ENCODE results near the gene NFE2L2. TPM values are rescaled to one million over a fixed set of nuclear protein-coding genes. Genes with fewer than 3 reads are reported as not detected.

Gene NFE2L2
- total and polyA plus RNA-seq, 2 experiments from 2014 or later, result 35.0 to 39.1 TPM

GRCh38 chr2:177232098-177232704 is 32.3 kb downstream of the NFE2L2 start:
- no peak for TF ChIP-seq REST (IDR thresholded peaks at IDR 0.05; ENCODE audit: unreplicated experiment)
- TF ChIP-seq CREB1 (CRISPR knock-in tag; IDR thresholded peaks at IDR 0.05; ENCODE audit: low read depth), result no peak
- no peak for TF ChIP-seq EZH2phosphoT487 (IDR thresholded peaks at IDR 0.05; ENCODE audit: unreplicated experiment)
- no peak for TF ChIP-seq JUNB (IDR thresholded peaks at IDR 0.05; ENCODE audit: unreplicated experiment)
- TF ChIP-seq CTCF (conservative IDR thresholded peaks at IDR 0.05; ENCODE audit: low read depth in 2 of 2), result no peak
- no peak for TF ChIP-seq EZH2 (IDR thresholded peaks at IDR 0.05; ENCODE audit: low read depth, unreplicated experiment)
- TF ChIP-seq STAT1 (IDR thresholded peaks at IDR 0.05; ENCODE audit: unreplicated experiment), result no peak
- no peak for TF ChIP-seq ETS1 (IDR thresholded peaks at IDR 0.05)
- no peak for TF ChIP-seq NANOG (IDR thresholded peaks at IDR 0.05; ENCODE audit: borderline replicate concordance)
- no peak overlapping the region for H3K27ac Mint-ChIP-seq
- peaks cover 22% of the 10 kb centered on the region; the same call in 1 of the 2 replicates for H4K20me1 ChIP-seq (replicated peaks; ENCODE audit: insufficient read depth)
- no peak overlapping the region for H3K27ac ChIP-seq (ENCODE audit: low read depth)
- H3K4me2 ChIP-seq, result no peak overlapping the region
- H3K27me3 ChIP-seq (ENCODE audit: insufficient read depth), result no peaks in the 10 kb centered on the region
- H3K36me3 Mint-ChIP-seq (ENCODE audit: low read depth), result peaks cover 39% of the 10 kb centered on the region
- DNase-seq (ENCODE audit: low spot score) (no peak), ATAC-seq (no peak)
- no peak overlapping the region for H3K4me3 Mint-ChIP-seq
- H3K9me3 Mint-ChIP-seq, result no peaks in the 10 kb centered on the region; the same call in 2 of the 3 replicates
- no peaks in the 10 kb centered on the region for H3K4me1 ChIP-seq (ENCODE audit: insufficient read depth)
- H3K4me1 Mint-ChIP-seq, result peaks cover 3% of the 10 kb centered on the region; the same call in 1 of the 3 replicates
- peaks cover 31% of the 10 kb centered on the region for H3K36me3 ChIP-seq (ENCODE audit: insufficient read depth)
- no peak overlapping the region for H2AFZ ChIP-seq
- H3F3A ChIP-seq (replicated peaks; ENCODE audit: low read depth), result peaks cover 2% of the 10 kb centered on the region; the same call in 1 of the 2 replicates
- no peak overlapping the region for H3K4me3 ChIP-seq
- H3K27me3 Mint-ChIP-seq (ENCODE audit: insufficient read depth, low read depth, poor library complexity), result peaks cover 3% of the 10 kb centered on the region
- no peaks in the 10 kb centered on the region for H3K9me2 ChIP-seq (ENCODE audit: insufficient read depth)
- peaks cover 23% of the 10 kb centered on the region for H3K79me2 ChIP-seq (replicated peaks; ENCODE audit: insufficient read depth)

Measured in GM23338 (cell line).